Suprapubic skin (tissue), 4 donors: Measurements from ENCODE around the gene CCDC180. TPM values are rescaled to one million over a fixed set of nuclear protein-coding genes. Genes with fewer than 3 reads are reported as not detected.
A peak's percentile ranks its signal among the peaks of the same experiment; 100 is the strongest.

Experiments used
- DNase-seq, 2 donors: peaks; one replicate each; pipeline ENCODE4 v3.0.0-alpha.2; 2019; ENCODE audit warnings: low spot score in 2 of 2
- H3K27ac ChIP-seq: fragments of 200-600 bp; sonication (generic); one replicate; pipeline ENCODE4 v1.5.1; 2019
- H3K27me3 ChIP-seq: fragments of 200-600 bp; sonication (generic); one replicate; pipeline ENCODE4 v1.5.1; 2019
- H3K36me3 ChIP-seq: fragments of 200-600 bp; sonication (generic); one replicate; pipeline ENCODE4 v1.5.1; 2019
- H3K4me1 ChIP-seq: fragments of 200-600 bp; sonication (generic); one replicate; pipeline ENCODE4 v1.5.1; 2019
- H3K4me3 ChIP-seq: fragments of 200-600 bp; sonication (generic); one replicate; pipeline ENCODE4 v1.5.1; 2019; ENCODE audit warnings: mild to moderate bottlenecking
- H3K9me3 ChIP-seq: fragments of 200-600 bp; sonication (generic); one replicate; pipeline ENCODE4 v1.5.1; 2019
- EP300 ChIP-seq: sonication (generic); formaldehyde crosslinking; IDR thresholded peaks from one replicate; pipeline ENCODE4 v1.6.1; 2017; ENCODE audit warnings: antibody characterized with exemption
- POLR2A ChIP-seq, 2 donors: fragments of 450-650 bp; IDR thresholded peaks; one replicate each; pipeline ENCODE4 v1.6.1; 2017; ENCODE audit warnings: antibody characterized with exemption in 2 of 2, mild to moderate bottlenecking in 2 of 2, moderate library complexity in 2 of 2
- POLR2AphosphoS5 ChIP-seq, 3 donors: sonication (generic); formaldehyde crosslinking; IDR thresholded peaks; one replicate each; pipeline ENCODE4 v1.6.1; 2017; ENCODE audit warnings: antibody characterized with exemption in 3 of 3
- WGBS: methylation state at CpG from one replicate; pipeline ENCODE4 v1.1.5; 2018; 5-methylcytosine and 5-hydroxymethylcytosine counted together
- total RNA-seq, 4 donors: library from RNA; depleted of rRNA; stranded (reverse); fragments of >200 nt; gene quantifications; one replicate each; pipeline ENCODE4 v1.1.0, GENCODE V29; 2016
- TF ChIP-seq, protein P1 (sequence below), 2 donors: fragments of 200-600 bp in 1 of 2; fragments of 450-650 bp in 1 of 2; sonication (generic) in 1 of 2; IDR thresholded peaks; one replicate each; pipeline ENCODE4 v1.5.1; 2016 to 2019; ENCODE audit warnings: antibody characterized with exemption in 2 of 2, mild to moderate bottlenecking in 1 of 2, moderate library complexity in 1 of 2

The CCDC180 gene
- total RNA-seq, 4 donors from 2014 or later, result 0.91 to 5.2 (median 2.4) TPM

DNA sequence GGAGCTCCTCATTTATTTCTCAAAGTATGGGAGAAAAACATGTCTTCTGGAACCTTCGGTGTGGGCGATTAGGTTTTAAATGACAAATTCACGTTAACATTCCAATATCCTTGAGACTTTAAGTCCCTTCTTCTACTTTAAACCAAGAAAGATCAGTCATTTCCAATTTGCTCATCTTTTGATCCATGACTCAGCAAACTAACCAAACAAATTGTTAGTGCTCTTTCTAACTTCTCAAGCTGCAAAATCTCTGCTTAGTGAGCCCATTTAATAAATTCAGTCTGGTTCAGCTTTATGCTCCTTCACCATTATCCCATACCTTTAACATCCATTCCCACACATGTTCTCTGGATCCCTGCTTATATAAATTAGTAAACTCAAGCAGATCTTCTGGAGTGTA, 5.5 kb upstream of the CCDC180 start:
- no peaks in the 10 kb centered on the region for H3K27me3 ChIP-seq
- TF ChIP-seq, protein P1, sequence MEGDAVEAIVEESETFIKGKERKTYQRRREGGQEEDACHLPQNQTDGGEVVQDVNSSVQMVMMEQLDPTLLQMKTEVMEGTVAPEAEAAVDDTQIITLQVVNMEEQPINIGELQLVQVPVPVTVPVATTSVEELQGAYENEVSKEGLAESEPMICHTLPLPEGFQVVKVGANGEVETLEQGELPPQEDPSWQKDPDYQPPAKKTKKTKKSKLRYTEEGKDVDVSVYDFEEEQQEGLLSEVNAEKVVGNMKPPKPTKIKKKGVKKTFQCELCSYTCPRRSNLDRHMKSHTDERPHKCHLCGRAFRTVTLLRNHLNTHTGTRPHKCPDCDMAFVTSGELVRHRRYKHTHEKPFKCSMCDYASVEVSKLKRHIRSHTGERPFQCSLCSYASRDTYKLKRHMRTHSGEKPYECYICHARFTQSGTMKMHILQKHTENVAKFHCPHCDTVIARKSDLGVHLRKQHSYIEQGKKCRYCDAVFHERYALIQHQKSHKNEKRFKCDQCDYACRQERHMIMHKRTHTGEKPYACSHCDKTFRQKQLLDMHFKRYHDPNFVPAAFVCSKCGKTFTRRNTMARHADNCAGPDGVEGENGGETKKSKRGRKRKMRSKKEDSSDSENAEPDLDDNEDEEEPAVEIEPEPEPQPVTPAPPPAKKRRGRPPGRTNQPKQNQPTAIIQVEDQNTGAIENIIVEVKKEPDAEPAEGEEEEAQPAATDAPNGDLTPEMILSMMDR (IDR thresholded peaks at IDR 0.05), result no peak
- TF ChIP-seq POLR2A (IDR thresholded peaks at IDR 0.05) (no peak), EP300 (no peak), POLR2AphosphoS5 (IDR thresholded peaks at IDR 0.05) (no peak)
- no peaks in the 10 kb centered on the region for H3K36me3 ChIP-seq
- H3K27ac ChIP-seq, result no peak overlapping the region
- no peak overlapping the region for H3K4me3 ChIP-seq
- peaks cover 4% of the 10 kb centered on the region for H3K4me1 ChIP-seq
- H3K9me3 ChIP-seq, result no peaks in the 10 kb centered on the region
- WGBS, result 98% methylated on average over 3 of the region's 3 CpGs
- no peak for DNase-seq

DNA sequence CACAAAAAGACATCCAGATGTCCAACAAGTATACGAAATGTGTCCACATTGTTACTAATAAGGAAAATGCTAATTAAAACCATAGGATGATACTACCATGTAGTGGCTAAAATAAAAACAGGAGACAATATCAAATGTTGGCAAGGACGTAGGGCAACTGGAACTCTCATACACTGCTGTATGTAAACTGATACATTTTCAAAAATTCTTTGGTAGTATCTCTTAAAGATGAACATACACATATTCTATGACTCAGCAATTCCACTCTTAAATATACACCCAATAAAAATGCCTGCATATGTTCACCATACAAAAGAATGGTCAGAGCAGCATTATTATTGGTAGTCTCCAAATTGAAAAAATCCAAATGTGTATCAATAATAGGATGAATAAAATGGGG, 2.9 kb upstream of the CCDC180 start:
- no peaks in the 10 kb centered on the region for H3K27me3 ChIP-seq
- peaks cover 11% of the 10 kb centered on the region for H3K4me1 ChIP-seq
- no peak overlapping the region for H3K27ac ChIP-seq
- DNase-seq, result no peak
- TF ChIP-seq, protein P1 (IDR thresholded peaks at IDR 0.05), result no peak
- TF ChIP-seq EP300 (no peak), POLR2AphosphoS5 (IDR thresholded peaks at IDR 0.05) (no peak), POLR2A (IDR thresholded peaks at IDR 0.05) (no peak)
- H3K4me3 ChIP-seq, result no peak overlapping the region
- H3K9me3 ChIP-seq, result no peaks in the 10 kb centered on the region
- WGBS, result 75% methylated on average over 2 of the region's 2 CpGs
- H3K36me3 ChIP-seq, result no peaks in the 10 kb centered on the region

DNA sequence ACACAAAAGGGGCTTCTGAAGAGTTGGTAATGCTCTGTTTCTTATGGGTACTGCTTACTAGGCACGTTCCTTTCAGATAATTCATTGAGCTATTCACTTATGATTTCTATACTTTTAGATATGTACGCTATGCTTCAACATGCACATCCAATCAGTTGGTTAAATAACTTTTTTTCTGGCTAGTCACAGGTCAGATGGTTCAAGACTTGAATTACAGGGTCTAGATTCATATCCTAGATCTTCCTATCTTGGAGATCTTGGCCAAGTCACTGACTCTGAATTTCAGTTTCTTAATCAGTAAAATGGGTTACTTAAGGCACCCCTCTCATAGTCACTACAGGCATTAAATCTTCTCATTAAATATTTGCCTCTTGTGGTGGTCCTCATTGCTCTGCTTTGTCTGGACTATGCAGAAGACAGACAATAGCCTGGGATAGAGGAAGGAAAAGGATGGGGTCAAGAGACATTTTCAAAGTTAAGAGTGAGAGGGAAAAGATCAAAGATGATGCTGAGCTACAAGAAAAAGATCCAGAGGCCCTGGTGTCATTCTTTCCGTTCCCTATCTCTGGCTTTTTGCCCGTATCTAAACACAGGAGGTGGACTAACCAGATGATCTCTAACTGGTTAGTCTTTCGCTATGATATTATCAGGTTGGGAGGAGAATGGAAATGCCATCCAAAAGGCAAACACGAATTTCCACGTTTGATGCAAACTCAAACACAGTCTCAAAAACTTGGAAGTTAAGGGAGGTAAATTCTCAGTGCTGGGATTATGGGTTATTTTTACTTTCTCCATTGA, 1.8 kb upstream of the CCDC180 start:
- Histone ChIP-seq H3K36me3 (peaks cover 2% of the 10 kb centered on the region), H3K27me3 (no peaks in the 10 kb centered on the region), H3K9me3 (no peaks in the 10 kb centered on the region), H3K27ac (no peak overlapping the region), H3K4me3 (no peak overlapping the region), H3K4me1 (peaks cover 11% of the 10 kb centered on the region)
- TF ChIP-seq EP300 (no peak), POLR2A (IDR thresholded peaks at IDR 0.05) (no peak), POLR2AphosphoS5 (IDR thresholded peaks at IDR 0.05) (no peak)
- TF ChIP-seq, protein P1 (IDR thresholded peaks at IDR 0.05), result no peak
- no peak for DNase-seq
- 77% methylated on average over 7 of the region's 7 CpGs for WGBS

DNA sequence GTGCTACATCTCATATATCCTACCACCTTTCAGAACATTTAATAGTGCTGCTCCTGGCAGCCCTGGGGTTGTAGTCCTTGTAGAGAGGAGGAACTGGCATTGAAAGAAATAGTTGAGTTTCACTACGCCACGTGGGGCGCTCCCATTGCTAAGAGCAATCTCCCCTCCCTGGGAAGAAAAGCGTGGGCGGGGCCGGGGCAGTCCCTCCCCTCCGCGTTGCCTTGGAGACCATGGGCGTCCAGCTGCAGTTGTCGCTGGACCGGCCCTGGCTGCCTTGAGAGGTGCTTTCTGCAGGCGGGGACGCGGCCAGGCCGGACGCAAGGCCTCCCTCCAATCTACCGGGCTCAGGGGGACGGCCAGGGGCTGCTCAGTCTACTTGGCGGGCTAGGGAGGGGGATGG, 368 bp upstream of the CCDC180 start:
- peaks cover 11% of the 10 kb centered on the region for H3K4me1 ChIP-seq
- H3K4me3 ChIP-seq, result peak overlapping the region; percentile 30
- peaks cover 15% of the 10 kb centered on the region for H3K36me3 ChIP-seq
- peak in 1 of 2 donors; percentile 87 for DNase-seq
- no peaks in the 10 kb centered on the region for H3K27me3 ChIP-seq
- WGBS, result 17% methylated on average over 13 of the region's 19 CpGs
- TF ChIP-seq, protein P1 (IDR thresholded peaks at IDR 0.05), result no peak
- H3K9me3 ChIP-seq, result no peaks in the 10 kb centered on the region
- no peak overlapping the region for H3K27ac ChIP-seq

DNA sequence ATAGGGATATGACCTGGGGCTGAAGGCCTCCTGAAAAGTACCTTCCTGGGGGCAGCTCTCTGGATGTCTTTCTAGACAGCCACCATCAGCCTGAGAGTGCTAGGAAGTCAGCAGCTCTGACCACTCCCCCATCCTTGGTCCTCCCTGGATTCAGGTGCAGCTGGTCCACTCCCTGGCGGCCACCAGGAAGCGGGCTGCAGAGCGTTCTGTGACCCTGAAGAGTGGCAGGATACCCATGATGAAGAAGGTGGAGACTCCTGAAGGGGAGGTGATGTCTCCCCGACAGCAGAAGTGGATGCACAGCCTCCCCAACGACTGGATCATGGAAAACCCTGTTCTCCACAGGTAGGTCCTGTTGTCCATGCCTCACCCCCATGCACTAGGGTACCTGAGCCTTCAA, 1.8 kb downstream of the CCDC180 start:
- 98% methylated on average over 5 of the region's 5 CpGs for WGBS
- H3K27me3 ChIP-seq, result no peaks in the 10 kb centered on the region
- no peak overlapping the region for H3K4me3 ChIP-seq
- H3K9me3 ChIP-seq, result no peaks in the 10 kb centered on the region
- no peak overlapping the region for H3K27ac ChIP-seq
- DNase-seq, result no peak
- peaks cover 37% of the 10 kb centered on the region for H3K36me3 ChIP-seq
- TF ChIP-seq, protein P1 (IDR thresholded peaks at IDR 0.05), result no peak
- TF ChIP-seq POLR2AphosphoS5 (IDR thresholded peaks at IDR 0.05) (no peak), POLR2A (IDR thresholded peaks at IDR 0.05) (no peak), EP300 (no peak)
- H3K4me1 ChIP-seq, result peaks cover 11% of the 10 kb centered on the region
